Measurements from ENCODE around the gene STPG1.
A peak's percentile ranks its signal among the peaks of the same experiment; 100 is the strongest.

STPG1 gene

DNA sequence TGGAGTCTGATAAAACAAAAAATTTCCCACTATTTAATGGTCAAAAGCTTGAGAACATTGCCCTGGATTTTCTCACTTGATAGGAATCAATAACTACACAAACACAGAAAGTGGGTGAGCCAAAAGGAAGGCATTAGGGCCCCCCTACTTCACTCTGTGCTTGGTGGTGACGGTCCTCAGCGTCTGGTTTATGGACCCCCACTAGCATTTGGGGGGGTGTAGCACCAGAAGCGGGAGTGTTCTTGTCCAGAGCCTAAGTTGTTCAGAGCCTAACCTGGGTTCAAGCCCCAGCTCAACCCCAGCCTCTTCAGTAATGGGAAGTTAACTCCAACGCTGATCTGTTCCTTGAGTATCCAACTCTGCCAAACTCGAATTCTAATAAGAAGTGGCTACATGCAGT is 33.1 kb downstream of the STPG1 start:
- Mint-ChIP-seq H3K36me3 (ENCODE audit: low read depth) (peaks cover 19% of the 10 kb centered on the region), H3K4me1 (ENCODE audit: low read depth) (peaks cover 21% of the 10 kb centered on the region), H3K9me3 (no peaks in the 10 kb centered on the region), H3K27me3 (no peaks in the 10 kb centered on the region), H3K27ac (no peak overlapping the region), H3K4me3 (no peak overlapping the region)
- DNase-seq, result no peak

DNA sequence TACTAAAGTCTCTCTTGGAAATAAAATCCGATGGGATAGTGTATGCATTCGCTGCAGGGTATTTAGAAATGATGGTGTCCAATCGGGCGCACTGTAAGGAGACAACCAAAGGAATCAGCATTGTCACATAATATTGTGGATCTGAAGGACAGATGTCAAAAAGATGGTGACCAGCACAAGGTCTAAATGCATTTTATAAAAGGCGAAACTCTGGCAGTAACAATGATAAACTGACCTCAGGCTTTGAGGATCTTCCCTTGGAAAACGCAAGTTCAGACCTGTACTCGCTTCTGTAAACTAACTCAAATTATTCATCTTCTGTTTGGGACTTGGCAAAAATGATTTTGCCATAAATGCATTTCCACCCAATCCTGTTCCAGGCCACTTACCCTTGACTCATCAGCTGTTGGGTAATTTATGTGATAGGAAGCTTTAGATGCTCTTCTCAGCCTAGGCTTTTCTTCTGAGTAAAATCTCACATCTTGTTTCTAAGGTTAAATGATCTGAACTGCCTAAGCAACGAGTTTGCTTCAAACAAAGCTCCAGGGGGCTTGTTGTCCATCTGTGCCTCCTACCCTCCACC is 33.8 kb downstream of the STPG1 start:
- Mint-ChIP-seq H3K27ac (no peak overlapping the region), H3K9me3 (no peaks in the 10 kb centered on the region), H3K4me3 (no peak overlapping the region), H3K36me3 (ENCODE audit: low read depth) (peaks cover 19% of the 10 kb centered on the region), H3K4me1 (ENCODE audit: low read depth) (peaks cover 14% of the 10 kb centered on the region), H3K27me3 (no peaks in the 10 kb centered on the region)
- no peak for DNase-seq

GRCh38 chr1:24374891-24375786 is 38.4 kb downstream of the STPG1 start:
- H3K27me3 Mint-ChIP-seq, result no peaks in the 10 kb centered on the region
- no peaks in the 10 kb centered on the region for H3K4me1 Mint-ChIP-seq (ENCODE audit: low read depth)
- H3K27ac Mint-ChIP-seq, result no peak overlapping the region
- H3K4me3 Mint-ChIP-seq, result no peak overlapping the region
- H3K36me3 Mint-ChIP-seq (ENCODE audit: low read depth), result peaks cover 11% of the 10 kb centered on the region
- no peaks in the 10 kb centered on the region for H3K9me3 Mint-ChIP-seq
- no peak for DNase-seq

GRCh38 chr1:24373710-24374109 is 39.9 kb downstream of the STPG1 start:
- Mint-ChIP-seq H3K9me3 (no peaks in the 10 kb centered on the region), H3K36me3 (ENCODE audit: low read depth) (peaks cover 9% of the 10 kb centered on the region), H3K4me3 (no peak overlapping the region), H3K4me1 (ENCODE audit: low read depth) (no peaks in the 10 kb centered on the region), H3K27me3 (no peaks in the 10 kb centered on the region), H3K27ac (no peak overlapping the region)
- DNase-seq, result no peak

- H3K9me3 Mint-ChIP-seq, result no peaks in the 10 kb centered on the region
- no peak overlapping the region for H3K4me3 Mint-ChIP-seq
- DNase-seq, result no peak
- no peak overlapping the region for H3K27ac Mint-ChIP-seq
- H3K36me3 Mint-ChIP-seq (ENCODE audit: low read depth), result peaks cover 8% of the 10 kb centered on the region
- H3K27me3 Mint-ChIP-seq, result no peaks in the 10 kb centered on the region
- no peaks in the 10 kb centered on the region for H3K4me1 Mint-ChIP-seq (ENCODE audit: low read depth)
These were observed 40.5 kb downstream of the STPG1 start for GRCh38 chr1:24373044-24373443.

DNA sequence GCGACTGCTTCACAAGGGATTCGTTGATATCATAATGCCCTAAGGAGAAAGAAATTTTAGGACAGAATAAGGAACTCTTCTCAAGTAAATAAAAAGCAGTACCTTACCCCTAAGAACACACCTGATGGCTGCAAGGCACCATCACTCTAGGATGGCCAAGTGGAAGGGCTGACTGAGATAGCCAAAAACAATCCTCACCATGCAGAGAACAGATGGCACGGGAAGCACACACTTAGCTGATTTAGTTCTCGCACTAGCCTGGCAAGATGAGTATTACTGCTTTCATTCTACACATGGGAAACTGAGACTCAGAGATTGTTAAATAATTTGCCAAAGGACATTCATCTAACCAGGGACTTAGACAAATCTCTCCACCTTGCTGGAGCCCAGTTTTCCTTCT is 43.8 kb downstream of the STPG1 start:
- no peak for DNase-seq
- no peaks in the 10 kb centered on the region for H3K27me3 Mint-ChIP-seq
- H3K36me3 Mint-ChIP-seq (ENCODE audit: low read depth), result peaks cover 7% of the 10 kb centered on the region
- no peak overlapping the region for H3K4me3 Mint-ChIP-seq
- H3K27ac Mint-ChIP-seq, result no peak overlapping the region
- H3K4me1 Mint-ChIP-seq (ENCODE audit: low read depth), result peaks cover 16% of the 10 kb centered on the region
- no peaks in the 10 kb centered on the region for H3K9me3 Mint-ChIP-seq

GRCh38 chr1:24369199-24369598 is 44.4 kb downstream of the STPG1 start:
- peaks cover 22% of the 10 kb centered on the region for H3K4me1 Mint-ChIP-seq (ENCODE audit: low read depth)
- H3K4me3 Mint-ChIP-seq, result no peak overlapping the region
- H3K9me3 Mint-ChIP-seq, result no peaks in the 10 kb centered on the region
- H3K27me3 Mint-ChIP-seq, result no peaks in the 10 kb centered on the region
- DNase-seq, result no peak
- H3K27ac Mint-ChIP-seq, result no peak overlapping the region
- H3K36me3 Mint-ChIP-seq (ENCODE audit: low read depth), result peaks cover 7% of the 10 kb centered on the region

- no peaks in the 10 kb centered on the region for H3K27me3 Mint-ChIP-seq
- no peak for DNase-seq
- H3K4me3 Mint-ChIP-seq, result no peak overlapping the region
- peaks cover 23% of the 10 kb centered on the region for H3K4me1 Mint-ChIP-seq (ENCODE audit: low read depth)
- no peak overlapping the region for H3K27ac Mint-ChIP-seq
- H3K9me3 Mint-ChIP-seq, result no peaks in the 10 kb centered on the region
- H3K36me3 Mint-ChIP-seq (ENCODE audit: low read depth), result peaks cover 7% of the 10 kb centered on the region
These were observed 46.9 kb downstream of the STPG1 start for GRCh38 chr1:24366707-24367106.

DNA sequence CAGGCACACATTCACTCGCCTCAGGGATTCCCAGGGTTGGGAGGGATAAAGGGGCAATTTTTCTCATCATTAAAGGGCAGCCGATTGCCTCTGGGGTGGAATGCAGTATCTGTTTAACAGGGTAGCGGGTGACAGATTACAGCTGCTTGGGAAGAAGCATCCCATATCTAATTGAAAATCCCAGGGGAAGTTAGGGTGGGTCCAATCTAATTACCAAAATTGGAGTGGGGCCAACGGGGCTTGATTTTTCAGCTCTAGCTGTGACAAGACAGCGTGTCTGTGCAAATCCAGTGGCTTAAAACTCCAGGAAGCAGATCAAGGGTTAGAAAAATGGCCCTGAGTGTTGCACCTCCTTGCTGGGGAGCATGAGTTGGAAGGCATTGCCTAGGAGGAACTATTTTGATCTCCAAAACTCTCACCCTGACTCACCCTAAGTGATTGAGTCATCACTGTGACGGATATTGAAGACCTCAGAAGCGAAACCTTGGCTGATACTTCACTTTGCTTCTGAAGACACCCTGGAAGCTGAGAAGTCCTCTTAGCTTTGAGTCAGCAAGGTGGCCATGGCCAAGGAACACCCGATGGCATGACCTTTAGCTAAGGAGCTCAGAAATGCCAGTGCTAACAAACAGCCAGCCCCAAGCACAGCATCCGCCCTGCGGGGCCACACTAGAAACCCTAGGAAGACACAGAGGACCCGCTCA is 48.5 kb downstream of the STPG1 start:
- Mint-ChIP-seq H3K27me3 (no peaks in the 10 kb centered on the region), H3K4me3 (no peak overlapping the region), H3K27ac (peak overlapping the region; percentile 60), H3K9me3 (no peaks in the 10 kb centered on the region), H3K4me1 (ENCODE audit: low read depth) (peaks cover 23% of the 10 kb centered on the region), H3K36me3 (ENCODE audit: low read depth) (peaks cover 7% of the 10 kb centered on the region)
- DNase-seq, result peak; percentile 57

DNA sequence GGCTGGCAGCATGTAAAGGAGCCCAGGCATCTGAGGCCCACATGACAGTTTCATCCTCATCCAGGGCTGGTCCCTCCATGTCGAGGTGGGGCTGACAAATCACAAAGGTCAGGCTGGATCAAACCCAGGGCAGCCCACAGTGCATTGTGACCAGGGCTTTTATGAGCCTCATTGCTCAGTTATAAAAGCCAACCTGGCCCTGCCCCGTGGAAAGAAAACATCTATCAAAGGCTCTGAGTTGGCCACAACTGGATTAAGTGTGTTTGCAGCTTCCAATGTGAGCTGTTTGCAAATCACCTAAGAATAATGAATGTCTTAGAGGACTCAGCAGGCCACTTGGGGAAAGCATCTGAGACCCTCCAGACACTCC is 49.0 kb downstream of the STPG1 start:
- H3K27me3 Mint-ChIP-seq, result no peaks in the 10 kb centered on the region
- H3K4me3 Mint-ChIP-seq, result no peak overlapping the region
- no peaks in the 10 kb centered on the region for H3K9me3 Mint-ChIP-seq
- no peak for DNase-seq
- H3K4me1 Mint-ChIP-seq (ENCODE audit: low read depth), result peaks cover 23% of the 10 kb centered on the region
- no peak overlapping the region for H3K27ac Mint-ChIP-seq
- H3K36me3 Mint-ChIP-seq (ENCODE audit: low read depth), result peaks cover 4% of the 10 kb centered on the region

DNA sequence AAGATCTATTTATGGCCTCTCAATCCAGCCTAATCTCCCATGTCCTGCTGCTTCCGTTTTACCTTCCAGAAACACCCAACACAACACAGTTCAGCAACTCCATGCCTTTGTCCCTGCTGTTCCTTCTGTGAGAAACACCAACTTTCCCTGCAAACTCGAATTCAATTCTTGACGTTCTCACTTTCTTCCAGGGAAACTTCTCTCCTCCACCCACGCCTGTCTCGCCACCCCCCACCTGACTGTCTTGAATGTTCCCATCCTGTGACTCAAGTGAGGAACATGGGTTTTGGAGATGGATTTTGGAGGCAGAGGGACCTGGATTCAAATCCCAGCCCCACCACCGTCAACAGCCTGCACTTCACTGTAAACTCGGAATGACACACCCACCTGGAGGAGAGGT is 49.6 kb downstream of the STPG1 start:
- Mint-ChIP-seq H3K9me3 (no peaks in the 10 kb centered on the region), H3K27me3 (no peaks in the 10 kb centered on the region), H3K4me1 (ENCODE audit: low read depth) (peaks cover 23% of the 10 kb centered on the region), H3K4me3 (no peak overlapping the region), H3K27ac (no peak overlapping the region), H3K36me3 (ENCODE audit: low read depth) (peaks cover 2% of the 10 kb centered on the region)
- DNase-seq, result no peak

GRCh38 chr1:24362982-24363614 is 50.5 kb downstream of the STPG1 start:
- Mint-ChIP-seq H3K27ac (no peak overlapping the region), H3K4me3 (no peak overlapping the region), H3K36me3 (ENCODE audit: low read depth) (peaks cover 4% of the 10 kb centered on the region), H3K9me3 (no peaks in the 10 kb centered on the region), H3K4me1 (ENCODE audit: low read depth) (peaks cover 23% of the 10 kb centered on the region), H3K27me3 (no peaks in the 10 kb centered on the region)
- no peak for DNase-seq

- Mint-ChIP-seq H3K4me3 (no peak overlapping the region), H3K9me3 (no peaks in the 10 kb centered on the region), H3K27me3 (no peaks in the 10 kb centered on the region), H3K27ac (no peak overlapping the region), H3K36me3 (ENCODE audit: low read depth) (peaks cover 6% of the 10 kb centered on the region), H3K4me1 (ENCODE audit: low read depth) (peaks cover 23% of the 10 kb centered on the region)
- no peak for DNase-seq
These were observed 51.2 kb downstream of the STPG1 start for GRCh38 chr1:24362396-24362795.

DNA sequence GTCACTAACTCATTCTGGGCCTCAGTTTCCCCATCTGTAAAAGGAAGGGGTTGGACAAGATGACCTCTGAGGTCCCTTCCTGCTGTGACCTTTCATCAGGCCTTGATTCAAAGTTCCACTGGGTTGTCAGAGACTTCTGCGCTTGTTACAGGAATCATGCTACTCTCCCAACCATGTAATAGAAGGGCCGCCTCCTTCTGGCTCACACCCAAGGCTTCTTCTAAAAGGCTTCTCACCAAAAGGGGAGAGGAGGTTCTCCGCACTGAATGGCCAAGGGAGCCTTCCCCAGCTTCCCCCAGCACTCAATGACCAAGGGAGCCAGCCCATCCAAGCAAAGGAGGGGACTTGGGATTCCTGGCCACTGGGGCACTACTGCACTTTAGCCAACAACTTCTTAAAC is 51.8 kb downstream of the STPG1 start:
- Mint-ChIP-seq H3K27me3 (no peaks in the 10 kb centered on the region), H3K36me3 (ENCODE audit: low read depth) (peaks cover 6% of the 10 kb centered on the region), H3K27ac (no peak overlapping the region), H3K4me3 (no peak overlapping the region), H3K9me3 (no peaks in the 10 kb centered on the region), H3K4me1 (ENCODE audit: low read depth) (peaks cover 23% of the 10 kb centered on the region)
- DNase-seq, result no peak
